Measurements from ENCODE around the gene SLCO2B1.
A peak's percentile ranks its signal among the peaks of the same experiment; 100 is the strongest.

Gene SLCO2B1

DNA sequence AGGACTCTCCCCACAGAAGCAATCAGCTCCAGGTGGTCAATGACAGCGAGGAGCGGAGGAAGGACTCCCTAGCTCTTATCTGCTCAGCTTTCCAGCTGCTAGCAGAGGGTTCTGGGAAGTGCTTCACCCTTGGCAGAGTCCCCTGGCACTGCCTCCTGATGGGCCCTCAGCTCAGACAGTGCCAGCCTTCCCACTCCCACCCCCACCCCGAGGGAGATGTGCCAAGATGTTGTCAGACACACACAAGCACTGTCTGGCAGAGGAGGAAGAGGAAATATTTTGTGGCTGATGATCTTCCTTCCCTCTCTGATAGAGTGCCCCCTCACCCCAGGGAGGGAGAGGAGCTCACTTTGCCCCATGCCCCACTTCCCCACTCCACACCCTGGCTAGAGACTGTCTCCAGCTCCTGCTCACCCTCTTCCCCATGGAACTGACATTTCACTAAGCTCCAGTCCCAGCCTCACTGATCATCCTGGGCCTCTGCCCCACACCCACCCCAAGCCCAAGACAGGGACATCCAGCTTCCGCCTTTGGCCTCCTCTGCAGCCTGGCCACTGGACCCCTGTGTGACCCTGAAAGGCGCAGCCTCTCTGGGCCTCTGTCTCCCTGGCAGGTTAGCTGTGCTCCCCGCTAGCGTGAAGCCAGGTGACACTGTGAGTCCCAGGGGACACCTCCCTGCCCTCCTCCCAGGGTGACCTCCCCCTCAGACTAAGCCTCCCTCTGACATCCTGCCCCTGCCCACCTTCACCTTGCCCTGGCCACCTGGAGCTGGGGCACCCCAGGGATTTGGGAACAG lies 44.5 kb downstream of the SLCO2B1 start:
- DNase-seq = no peak

DNA sequence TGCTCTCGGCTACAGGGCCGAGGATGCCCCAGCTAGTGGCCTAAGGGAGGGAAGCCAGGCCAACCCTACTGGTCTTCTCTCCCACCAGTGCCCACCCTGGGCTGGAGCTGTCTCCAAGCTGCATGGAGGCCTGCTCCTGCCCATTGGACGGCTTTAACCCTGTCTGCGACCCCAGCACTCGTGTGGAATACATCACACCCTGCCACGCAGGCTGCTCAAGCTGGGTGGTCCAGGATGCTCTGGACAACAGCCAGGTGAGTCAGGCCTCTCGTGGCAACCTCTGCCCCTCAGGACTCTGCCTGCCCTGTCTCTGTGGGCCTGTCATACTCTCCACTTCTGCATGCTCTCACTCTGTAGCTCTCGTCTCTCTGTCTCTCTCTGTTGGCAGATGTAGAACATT lies 45.5 kb downstream of the SLCO2B1 start:
- DNase-seq = no peak

DNA sequence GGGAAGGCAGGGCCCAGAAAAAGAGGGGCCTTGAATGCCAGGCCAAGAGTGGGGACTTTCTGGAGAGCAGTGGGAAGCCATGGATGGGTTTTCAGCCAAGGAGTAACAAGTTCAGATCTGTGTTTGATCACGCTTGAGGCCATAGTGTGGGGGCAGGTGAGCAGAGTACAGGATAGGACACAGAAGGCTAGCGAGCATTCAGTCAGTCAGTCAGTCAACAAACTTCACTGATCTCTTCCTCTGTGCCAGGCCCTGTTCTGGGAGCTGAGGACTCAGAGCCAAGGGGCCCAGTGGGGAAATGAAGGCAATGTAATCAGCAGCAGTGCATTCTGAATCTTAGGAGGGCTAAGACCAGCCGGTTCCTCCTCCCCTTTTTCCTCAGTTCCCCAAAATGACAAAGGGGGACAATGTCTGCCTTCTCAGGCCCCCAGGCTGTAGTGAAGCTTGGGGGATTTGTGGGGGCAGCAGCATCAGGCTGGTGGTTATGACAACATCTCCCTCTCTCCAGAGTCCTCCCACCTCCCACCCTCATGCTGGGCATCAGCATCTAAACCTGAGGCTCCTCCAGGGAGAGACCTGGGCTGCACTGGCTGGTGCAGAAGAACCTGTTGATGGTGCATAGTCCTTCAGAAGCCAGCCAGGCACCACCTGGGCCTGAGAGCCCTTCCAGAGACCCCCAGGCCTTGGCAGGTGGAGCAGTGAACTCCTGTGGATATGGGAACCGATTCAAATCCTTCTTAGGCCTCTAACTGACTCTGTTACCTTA lies 46.8 kb downstream of the SLCO2B1 start:
- DNase-seq = no peak

DNA sequence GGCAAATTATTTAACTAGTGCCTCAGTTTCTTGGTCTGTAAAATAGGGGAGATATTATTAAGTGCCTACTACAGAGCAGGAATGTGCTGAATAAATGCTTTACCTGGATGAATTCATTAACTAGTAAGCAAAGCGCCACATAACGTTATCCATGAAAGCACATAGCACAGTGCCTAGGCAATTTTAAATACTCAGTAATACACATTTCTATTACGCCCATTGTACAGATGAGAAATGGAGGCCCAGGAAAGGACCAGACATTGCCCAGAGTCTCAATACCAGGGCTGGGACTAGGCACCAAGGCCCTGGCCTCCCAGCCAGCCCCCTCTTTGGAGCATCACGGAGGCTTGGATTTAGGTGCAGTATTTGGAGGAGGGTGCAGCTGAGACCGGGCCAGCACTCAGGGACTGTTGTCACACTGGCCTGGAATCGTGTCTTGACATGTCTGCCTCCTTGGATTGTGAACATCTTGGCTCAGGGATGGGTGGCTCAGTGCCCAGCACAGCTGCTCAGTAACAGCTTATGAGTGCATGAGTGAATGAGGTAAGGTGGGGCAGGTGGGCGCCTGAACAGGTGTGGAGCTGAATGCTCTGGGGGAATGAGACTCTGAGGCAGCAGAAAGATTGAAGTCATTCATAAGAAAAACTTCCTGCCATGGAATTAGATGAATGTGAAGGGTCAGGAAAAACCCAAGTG lies 47.5 kb downstream of the SLCO2B1 start:
- no peak for DNase-seq

DNA sequence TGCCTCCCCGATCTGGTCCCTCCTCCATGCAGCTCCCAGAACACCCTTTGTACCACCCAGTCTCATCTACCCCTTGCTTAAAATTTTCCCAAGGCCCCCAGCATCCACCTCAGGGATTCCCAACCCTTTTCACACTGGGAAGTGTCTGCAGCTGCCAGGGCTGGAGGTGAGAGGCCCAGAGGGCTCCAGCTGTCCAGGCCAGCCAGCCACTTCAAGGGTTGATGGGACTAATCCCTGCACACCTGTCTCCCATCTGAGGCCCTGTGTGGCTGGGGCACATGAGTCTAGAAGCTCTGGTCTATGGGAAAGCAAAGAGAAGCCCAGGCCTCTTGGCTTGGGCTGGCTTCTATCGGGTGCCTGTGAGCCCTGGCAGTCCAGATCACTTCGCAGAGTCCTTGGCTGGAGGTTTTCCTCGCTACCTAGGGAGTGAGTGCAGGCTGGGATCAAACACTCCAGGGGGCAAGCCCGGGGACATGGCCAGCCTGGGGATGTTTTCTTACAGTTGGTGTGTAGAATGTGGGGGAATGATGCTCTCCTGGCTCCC lies 48.6 kb downstream of the SLCO2B1 start:
- DNase-seq = no peak

DNA sequence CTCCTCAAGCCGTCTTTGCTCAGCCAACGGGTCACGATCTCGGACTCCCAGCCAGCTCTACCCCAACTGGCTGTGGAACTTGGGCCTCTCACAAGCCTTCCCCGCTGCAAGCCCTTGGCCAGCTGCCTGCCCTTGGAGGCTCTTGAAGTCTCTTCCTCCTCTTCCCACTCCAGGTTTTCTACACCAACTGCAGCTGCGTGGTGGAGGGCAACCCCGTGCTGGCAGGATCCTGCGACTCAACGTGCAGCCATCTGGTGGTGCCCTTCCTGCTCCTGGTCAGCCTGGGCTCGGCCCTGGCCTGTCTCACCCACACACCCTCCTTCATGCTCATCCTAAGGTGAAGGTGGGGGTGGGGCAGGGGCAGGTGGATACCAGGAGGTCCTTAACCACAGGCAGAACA lies 49.1 kb downstream of the SLCO2B1 start:
- no peak for DNase-seq

DNA sequence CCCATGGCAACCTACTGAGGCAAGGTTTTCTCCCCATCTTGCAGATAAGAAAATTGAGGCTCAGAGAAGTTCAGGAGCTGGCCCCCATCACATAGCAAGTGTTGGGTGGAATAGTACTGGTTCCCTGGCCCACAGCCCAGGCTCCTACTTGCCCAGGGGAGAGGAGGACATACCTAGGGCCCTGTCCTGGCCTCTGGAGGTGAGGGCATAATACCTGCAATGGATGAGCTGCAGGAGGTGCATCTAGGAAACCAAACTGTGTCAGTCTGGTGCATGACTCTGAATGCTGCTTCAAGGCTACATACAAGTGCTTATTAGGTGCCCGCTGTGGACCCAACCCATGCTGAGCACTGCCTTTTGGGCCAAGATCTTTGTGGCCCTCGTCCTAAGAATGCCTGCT lies 49.6 kb downstream of the SLCO2B1 start:
- no peak for DNase-seq

DNA sequence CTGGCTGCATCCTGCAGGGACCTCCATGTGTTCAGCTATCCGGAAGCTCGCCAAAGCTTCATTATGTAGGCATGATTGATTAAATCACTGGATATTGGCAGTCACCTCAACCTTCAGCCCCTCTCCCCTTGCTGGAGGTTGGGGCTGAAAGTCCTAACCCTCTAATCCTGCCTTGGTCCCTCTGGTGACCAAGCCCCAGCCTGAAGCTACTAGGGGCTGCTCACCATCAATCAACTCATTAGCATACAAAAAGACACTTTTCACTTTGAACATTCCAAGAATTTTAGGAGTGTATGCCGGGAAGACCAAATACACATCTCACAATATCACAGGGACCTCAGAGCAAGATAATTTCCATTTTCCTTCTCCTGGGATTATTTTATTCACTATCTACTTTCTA lies 50.9 kb downstream of the SLCO2B1 start:
- no peak for DNase-seq

DNA sequence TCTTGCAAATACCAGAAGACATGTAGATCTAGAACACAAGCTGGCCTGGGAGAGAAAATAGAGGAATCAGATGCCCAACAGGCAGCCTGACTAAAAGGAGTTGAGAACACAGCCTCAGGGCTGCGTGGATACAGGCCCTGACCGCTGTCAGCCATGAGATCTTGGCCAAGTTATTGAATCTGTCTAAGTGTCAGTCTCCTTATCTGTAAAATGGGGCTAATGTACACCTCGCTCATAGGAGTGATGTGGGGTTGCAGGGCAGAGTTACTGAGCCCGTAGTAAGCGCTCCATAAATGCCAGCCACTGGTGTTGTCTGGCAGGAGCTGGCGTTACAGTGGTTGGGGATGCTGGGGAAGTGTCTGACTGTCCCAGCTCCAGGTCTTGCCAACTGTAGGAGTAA lies 51.3 kb downstream of the SLCO2B1 start:
- no peak for DNase-seq

DNA sequence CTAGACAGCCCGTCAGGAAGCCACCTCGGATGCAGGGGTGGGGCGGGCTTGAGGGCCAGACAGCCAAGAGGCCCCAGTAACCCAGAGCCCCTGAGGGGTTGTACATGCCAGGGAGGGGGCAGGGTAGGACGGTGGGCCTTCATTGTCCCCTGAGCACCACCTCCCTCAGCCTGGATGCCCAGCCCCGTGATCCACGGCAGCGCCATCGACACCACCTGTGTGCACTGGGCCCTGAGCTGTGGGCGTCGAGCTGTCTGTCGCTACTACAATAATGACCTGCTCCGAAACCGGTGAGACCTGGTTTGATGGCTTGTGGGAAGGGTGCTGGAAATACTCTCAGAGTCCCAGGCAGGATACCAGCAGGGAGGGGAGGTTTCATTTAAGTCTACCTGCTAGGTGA lies 52.2 kb downstream of the SLCO2B1 start:
- DNase-seq = no peak

DNA sequence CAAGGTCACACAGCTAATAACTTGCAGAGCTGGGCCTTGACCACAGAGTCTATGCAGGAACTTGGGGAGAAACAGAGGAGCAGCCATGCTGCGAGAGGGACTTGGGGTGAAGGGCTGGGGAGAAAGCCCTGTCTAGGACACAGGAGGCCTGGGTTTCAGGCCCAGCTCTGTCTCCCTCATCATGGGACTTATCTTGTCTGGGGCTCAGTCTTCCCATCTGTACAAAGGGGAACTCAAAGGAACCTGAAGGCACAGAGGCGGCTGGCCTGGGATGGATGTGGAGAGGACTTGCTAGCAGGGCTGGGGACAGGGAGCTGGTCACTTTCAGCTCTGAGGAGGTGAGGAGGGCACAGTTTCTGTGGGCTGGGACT lies 52.7 kb downstream of the SLCO2B1 start:
- no peak for DNase-seq

DNA sequence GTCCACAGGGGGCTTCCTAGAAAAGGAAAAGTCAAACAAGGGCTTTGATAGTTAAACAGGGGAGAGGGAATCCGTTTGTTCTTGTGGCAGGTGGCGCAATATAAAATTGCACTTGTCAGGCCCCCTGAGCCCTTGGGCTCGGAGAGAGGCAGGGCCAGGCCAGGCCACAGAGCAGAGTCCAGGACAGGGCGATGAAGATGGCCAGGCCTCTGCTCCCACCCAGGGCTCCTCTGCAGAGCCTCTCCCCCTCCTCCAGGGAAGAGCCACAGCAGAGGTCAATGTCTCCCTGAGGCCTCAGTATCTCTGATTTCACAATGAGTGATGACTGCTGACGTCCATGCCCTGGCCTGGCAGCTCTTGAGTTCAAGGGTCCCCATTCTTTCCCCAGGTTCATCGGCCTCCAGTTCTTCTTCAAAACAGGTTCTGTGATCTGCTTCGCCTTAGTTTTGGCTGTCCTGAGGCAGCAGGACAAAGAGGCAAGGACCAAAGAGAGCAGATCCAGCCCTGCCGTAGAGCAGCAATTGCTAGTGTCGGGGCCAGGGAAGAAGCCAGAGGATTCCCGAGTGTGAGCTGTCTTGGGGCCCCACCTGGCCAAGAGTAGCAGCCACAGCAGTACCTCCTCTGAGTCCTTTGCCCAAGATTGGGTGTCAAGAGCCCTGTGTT lies 53.2 kb downstream of the SLCO2B1 start:
- no peak for DNase-seq

DNA sequence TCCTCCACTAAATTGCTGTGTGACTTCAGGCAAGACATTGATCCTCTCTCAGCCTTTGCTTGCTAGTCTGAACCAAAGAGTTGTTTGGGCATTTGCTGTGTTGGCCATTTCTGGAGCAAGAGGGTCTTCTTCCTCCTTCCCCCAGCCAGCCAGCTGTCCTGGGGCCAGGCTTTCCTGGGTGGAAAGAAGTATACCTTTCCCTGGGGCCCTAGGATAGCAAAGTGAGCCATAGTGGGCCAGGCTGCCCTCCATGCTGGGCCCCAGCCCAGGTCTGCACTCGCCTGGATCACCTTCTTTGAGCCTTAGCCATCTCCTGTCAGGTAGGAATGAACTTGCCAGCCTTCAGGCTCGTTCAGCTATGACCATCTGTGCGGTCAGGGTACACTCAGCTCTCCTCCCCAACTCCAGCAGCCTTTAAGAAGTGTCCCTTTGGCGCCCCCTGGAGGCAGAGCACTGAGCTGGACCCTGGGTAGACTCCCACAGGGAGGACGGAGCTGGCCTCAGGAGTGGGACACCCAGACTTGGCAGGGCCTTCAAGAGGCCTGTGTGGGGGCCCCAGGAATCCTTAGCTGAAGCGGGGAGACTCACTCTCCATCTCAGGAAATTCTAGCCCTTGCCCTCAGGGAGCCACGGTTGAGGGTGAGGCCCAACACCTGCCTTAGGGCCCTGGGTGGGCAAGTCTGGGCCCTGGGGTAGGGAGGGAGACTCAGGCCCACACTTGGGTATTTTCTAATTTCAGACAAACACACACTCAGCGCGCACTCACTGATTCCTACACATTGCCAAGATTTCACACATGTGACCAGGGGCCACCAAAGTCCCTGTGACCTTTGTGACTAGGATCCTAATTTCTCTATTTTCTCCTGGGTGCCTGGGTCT lies 54.0 kb downstream of the SLCO2B1 start:
- DNase-seq = peak; percentile 79

DNA sequence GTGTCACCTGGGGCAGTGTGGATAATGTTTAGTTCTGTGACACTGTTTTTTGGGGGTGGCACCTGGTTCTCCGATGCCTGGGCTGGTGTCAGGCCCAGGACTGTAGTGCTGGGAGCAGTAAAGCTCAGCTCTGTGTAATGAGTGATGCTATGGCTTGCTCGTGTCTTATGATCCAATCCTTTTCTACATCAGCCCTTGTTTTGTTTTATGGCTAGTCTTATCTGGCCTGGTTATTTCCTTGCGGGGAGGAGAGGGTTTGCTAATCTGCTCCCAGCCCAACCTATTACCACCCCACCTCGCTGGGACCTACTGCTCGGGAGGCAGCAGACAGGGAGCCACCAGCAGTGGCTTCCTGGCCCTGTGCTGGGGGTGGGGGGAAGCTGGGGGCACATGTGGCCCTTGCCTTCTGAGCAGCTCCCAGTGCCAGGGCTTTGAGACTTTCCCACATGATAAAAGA lies 54.7 kb downstream of the SLCO2B1 start:
- no peak for DNase-seq

DNA sequence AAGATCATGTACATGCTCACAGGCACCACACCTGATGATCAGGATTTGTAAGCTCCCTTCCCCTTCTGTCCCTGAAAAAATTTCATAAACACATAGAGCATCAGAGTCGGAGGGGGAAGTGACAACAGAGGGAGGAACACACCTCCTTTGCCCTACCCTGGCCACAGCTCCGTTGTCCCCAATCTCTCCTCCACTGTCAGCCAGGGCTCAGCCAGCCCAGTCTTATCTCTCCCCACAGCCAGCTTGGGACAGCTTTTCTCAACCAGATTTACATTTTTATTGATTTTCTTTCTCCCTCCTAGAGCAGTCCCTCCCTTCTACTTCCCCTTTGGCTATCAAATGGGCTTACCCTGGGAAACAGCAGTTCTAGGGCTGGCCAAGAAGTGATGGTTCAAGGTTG lies 57.5 kb downstream of the SLCO2B1 start:
- no peak for DNase-seq

DNA sequence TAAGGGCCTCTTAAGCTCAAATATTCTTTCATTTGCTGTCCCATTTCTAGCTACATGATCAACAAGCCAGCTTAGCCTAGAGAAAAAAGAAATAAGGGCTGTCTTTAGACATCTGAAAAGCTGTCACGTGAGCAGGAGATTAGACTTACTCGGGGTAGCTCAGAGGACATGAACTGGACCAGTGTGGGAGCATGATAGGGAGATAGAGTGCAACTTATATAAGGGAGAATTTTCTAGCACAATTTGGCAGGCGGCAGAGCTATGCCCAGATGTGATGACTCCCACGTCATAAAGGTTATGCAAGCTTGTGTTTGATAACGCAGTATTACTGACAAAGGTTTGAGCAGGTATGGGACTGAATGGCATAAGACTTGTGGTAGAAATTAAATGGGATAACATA lies 61.5 kb downstream of the SLCO2B1 start:
- DNase-seq = no peak

DNA sequence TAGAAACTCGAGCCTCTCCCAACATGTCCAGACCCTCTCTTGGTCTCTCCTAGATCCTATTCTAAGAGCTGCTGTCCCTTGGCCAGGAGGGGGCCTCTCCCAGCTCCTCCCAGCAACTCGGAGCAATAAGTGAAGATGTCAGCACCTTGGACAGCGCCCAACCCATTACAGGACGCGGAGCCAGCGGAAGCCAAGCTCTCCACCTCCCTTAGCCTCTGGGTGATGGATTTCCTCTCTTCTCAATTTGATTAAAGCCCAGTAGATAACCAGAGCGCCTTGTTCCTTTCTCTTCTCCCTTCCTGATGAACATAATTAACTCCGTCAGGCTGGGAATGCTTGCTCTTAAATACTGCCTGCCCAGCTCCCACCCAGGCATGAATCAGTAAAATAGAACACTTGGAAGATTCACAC lies 63.5 kb downstream of the SLCO2B1 start:
- peak; percentile 69 for DNase-seq

DNA sequence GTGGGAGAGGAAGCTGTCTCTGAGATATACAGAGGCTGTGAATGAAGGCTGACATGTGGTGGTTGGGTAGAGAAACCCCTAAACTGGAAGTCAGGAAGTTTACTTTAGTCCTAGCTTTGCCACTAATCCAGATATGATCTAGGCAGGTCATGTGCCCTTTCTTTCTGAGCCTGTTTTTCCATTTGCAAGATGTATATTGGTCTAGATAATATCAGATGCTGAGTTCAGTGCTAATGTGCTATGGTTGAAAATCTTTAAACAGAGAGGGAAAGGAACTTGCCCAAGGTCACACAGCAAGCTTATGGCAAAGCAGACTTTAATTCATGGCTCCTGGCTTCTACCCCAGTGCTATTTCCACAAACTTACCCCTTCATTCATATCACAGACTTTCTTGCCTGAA lies 63.9 kb downstream of the SLCO2B1 start:
- DNase-seq = no peak

DNA sequence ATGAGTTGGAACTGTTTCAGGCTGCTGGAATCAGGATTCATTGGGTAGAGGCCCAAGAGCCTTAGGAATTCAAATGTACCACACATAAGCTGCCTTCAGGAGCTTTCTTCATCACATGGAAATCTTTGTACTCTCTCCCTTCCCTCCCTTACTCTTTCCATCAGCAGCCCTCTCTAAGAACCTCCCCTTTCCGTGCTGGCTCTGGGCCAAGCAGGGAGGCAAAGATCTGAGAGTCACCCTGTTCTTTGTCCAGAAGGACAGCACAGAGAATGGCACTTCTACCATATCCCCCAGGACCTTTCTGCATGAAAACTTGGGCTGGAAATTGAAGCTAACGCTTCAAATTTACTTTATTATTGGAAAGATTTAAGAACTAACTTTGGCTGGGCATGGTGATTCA lies 69.0 kb downstream of the SLCO2B1 start:
- DNase-seq = no peak

DNA sequence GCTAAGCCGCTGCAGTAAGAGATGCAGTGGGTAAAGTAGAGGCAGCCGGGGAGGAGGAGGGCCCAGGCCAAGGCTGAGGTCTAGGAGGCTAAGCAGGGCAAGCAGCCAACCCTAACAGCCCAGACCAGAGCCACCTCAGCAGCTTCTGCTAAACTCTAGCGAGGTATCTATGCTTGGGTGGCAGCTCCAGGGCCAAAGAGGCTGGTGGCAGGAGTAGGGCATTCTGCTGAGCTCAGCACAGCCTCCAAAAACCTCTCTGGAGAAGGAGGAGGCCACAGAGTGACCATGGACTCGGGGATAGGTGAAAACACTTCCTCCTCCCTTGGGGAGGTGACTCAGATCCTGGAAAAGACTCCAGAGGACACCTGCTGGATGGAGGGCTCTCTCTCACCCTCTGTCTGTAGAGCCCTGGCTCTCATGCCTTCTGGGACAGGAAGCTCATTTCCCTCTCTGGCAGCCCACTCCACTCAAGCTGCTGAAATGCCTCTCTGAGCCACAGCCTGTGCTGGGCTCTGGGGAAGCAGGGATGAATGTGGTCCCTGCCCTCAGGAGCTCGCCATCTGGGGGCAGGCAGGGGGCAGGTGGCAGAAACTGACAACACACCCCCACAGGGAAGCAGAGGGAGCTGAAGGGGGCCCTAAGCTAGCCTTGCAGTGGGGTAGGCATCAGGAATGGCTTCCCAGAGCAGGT lies 73.2 kb downstream of the SLCO2B1 start:
- no peak for DNase-seq

DNA sequence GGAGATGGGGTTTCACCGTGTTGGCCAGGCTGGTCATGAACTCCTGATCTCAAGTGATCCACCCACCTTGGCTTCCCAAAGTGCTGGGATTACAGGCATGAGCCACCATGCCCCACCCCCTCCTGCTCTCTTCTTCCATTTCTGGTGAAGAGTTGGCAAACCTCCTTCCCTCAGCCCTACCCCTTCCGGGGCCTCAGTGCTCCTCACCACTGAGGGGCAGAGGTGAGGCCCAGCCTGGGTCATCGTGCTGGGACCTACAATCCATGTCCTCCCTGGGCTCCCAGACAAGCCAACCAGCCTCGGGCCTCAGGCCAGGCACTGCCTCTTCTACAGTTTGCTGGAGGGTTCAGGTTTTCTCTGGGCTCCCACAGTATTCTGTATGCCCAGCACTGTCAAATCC lies 74.9 kb downstream of the SLCO2B1 start:
- no peak for DNase-seq
